ENCODE results near the gene UBE2D2. TPM values are rescaled to one million over a fixed set of nuclear protein-coding genes. Genes with fewer than 3 reads are reported as not detected.

The UBE2D2 gene
- total RNA-seq, 4 donors from 2014 or later, result 55.9 to 63.7 (median 58.5) TPM

DNA sequence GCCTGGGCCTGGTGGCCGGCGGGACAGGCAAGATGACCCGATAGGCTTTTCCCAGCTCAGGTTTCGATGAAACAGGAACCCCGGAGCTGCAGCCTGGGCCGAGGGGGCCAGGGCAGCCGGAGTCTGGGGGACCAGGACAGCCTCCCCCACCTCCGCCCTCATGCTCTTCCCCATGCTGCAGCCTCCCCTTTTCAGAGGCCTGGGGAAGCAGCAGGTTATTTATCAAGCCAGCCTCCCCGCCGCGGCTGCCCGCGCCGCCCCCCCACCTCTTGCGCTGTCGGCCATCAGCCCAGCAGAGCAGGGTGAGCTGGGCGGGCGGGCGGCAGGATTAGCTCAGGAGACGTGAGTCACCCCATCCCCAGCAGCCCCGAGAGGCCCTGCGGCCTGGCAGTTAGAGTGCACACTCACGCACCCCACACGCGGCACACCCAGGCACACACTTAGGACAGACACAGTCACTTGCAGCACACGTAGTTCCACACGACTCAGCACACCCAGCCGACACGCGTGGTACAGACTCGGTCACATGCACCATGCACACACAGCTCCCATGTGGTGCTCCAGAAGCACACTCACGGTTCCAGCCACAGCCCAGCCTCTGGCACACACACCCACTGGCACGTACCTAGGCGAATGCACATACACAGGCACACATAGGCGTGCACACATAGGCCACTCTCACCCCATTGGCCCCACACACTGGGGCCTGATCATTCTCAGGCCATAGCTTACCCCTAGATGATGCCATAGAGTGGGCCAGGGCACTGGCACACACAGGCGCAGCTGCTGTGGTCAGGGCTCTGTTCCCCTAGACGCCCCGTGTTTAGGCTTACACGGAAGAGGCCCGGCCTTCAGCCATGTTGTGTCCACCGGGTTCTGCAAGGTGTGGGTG, 100.0 kb downstream of the UBE2D2 start:
- TF ChIP-seq, protein P1, sequence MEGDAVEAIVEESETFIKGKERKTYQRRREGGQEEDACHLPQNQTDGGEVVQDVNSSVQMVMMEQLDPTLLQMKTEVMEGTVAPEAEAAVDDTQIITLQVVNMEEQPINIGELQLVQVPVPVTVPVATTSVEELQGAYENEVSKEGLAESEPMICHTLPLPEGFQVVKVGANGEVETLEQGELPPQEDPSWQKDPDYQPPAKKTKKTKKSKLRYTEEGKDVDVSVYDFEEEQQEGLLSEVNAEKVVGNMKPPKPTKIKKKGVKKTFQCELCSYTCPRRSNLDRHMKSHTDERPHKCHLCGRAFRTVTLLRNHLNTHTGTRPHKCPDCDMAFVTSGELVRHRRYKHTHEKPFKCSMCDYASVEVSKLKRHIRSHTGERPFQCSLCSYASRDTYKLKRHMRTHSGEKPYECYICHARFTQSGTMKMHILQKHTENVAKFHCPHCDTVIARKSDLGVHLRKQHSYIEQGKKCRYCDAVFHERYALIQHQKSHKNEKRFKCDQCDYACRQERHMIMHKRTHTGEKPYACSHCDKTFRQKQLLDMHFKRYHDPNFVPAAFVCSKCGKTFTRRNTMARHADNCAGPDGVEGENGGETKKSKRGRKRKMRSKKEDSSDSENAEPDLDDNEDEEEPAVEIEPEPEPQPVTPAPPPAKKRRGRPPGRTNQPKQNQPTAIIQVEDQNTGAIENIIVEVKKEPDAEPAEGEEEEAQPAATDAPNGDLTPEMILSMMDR (IDR thresholded peaks at IDR 0.05; ENCODE audit: low read depth), result no peak

DNA sequence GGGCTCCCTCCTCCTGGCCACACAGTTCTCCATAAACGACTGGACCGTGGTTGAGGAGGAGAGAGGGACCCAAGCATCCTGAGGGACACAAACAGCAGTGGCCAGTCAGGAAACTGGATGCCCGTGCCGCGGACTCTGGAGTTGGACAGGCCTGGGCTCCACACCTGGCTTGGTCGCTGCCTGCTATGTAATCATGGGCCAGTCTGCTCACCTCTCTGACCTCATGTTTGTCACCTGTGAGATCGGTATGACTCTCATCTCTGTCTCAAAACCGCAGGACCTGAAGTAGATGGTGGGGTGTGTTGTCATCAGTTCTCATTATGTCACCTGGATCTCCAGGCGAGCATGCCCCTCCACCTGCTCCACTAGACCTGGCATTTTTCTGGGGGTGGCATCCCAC, 101.5 kb downstream of the UBE2D2 start:
- TF ChIP-seq, protein P1 (IDR thresholded peaks at IDR 0.05; ENCODE audit: low read depth), result no peak

DNA sequence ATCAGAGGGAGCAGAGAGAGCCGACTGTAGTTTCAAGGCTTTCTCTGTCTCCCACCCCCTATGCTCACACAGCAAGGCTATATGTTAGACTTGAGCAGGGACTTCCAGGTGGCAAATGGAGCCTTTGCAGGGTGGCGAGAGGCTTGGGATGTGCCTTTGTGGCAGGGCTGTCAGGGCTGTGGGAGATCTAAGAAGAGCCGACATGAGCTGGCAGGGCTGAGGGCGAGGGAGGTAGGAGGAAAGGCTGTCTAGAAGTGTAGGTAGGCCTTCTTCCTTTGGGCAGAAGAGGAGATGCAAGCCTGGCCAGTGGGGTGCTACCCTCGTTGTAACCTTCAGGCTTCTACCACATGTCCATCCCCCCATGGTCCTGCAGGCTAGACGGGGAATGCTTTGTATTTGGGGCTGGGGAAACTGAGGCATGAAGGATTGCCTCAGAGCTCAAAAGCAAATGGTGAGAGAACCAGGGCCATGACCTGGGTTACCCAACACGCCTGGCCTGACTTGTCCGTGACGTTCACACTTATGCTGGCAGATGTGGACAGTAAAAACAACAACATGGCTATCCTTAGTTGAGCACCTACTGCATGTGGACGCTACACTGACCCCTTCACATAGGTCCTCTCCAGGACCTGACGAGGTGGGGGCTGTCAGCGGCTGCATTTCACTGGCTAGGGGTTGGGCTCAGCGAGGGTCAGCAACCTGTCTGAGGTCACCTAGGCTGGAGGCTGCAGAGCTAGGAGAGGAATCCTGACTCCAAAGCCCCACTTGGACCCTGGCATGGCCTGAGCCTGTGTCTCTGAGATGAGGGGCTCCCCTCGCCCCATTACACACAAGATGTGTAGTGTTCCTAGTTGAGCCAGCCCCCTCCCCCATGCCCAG, 102.3 kb downstream of the UBE2D2 start:
- TF ChIP-seq, protein P1 (IDR thresholded peaks at IDR 0.05; ENCODE audit: low read depth), result no peak

DNA sequence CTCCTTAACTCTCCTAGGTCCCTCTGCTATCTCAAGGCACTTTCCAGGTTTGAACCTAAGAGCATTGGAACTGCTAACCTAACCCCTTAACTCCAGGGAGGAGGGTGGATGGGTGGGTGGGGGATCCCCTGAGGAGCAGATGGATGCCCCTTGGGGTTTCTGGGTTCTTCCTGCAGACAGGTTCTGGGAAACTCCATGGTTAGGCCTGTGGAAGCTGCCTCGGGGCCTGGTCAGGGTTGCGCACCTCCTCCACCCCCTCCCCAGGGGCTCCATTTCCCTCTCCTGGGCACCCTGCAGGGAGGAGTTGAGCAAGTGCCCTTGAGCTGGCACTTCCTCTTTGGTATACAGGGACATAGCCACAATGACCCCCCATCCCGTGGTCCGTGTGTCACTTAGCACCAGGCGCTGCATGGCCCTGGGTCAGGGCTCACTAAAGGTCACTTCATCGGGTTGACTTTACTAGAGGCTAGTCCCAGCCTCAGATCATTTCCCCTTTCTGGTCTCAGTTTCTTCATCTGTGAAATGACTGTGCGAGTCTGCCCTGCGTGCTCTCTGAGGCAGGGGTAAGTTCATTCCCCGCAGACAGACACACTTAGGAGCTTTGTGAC, 103.1 kb downstream of the UBE2D2 start:
- TF ChIP-seq, protein P1 (IDR thresholded peaks at IDR 0.05; ENCODE audit: low read depth), result no peak

DNA sequence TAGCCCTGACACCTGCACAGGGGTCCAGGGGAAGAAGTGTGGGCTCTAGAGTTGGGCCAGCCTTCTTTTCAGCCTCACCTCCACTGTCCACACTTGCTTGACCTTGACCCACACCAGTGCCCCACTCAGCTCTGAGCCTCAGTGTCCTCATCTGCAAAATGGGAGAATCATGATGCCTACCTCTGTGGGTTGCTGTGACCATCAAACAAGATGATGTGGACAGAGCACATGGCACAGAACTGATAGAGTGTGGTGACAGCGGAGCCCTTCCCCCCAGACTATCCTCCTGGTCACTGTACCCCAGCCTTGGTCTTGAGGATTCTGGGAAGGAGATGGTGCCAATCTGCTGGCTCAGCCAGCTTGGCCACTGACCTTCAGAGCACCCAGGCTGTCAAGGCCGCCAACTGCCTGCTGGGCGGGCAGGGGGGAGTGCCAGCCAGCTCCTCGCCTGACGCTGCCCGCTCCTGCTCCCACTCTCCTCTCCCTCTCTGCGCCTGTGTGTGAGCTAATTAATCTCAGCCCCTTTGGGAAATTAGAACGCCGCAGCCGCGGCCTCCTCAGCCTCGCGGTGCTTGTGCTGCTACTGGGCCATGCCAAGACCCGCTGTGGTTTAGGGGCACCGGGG, 103.7 kb downstream of the UBE2D2 start:
- TF ChIP-seq, protein P1 (IDR thresholded peaks at IDR 0.05; ENCODE audit: low read depth), result no peak

DNA sequence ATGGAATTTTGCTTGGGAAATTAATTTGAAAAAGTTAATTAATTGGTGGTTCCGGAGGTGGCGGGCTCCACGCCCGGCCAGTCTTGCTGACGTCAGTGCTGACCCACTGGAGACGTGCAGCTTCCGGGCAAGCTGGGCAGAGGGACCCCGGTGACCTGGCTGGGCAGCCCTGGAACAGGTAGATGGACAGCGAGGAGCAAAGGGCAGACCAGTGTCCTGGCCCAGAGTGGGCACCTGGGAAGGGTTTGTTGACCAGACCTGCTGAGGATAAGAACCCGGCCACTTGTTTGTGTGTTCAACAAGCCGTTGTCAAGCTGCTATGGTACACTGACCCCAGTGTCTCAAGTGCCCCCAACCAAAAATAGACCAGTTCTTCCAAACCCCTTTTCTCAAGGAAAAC, 104.5 kb downstream of the UBE2D2 start:
- TF ChIP-seq, protein P1 (IDR thresholded peaks at IDR 0.05; ENCODE audit: low read depth), result no peak

Measured in subcutaneous adipose tissue (tissue), 4 donors.